Peyer's patch (tissue), 4 donors: ENCODE results near the gene NRF1.

ENCODE experiments used
- POLR2A ChIP-seq, 2 donors: fragments of 450-650 bp; IDR thresholded peaks; one replicate each; pipeline ENCODE4 v1.5.1; 2017; ENCODE audit warnings: antibody characterized with exemption in 2 of 2, mild to moderate bottlenecking in 2 of 2, moderate library complexity in 2 of 2
- TF ChIP-seq, protein P1 (sequence below), 6 experiments: fragments of 450-650 bp in 4 of 6; fragments of 200-600 bp in 2 of 6; sonication (generic) in 1 of 6; IDR thresholded peaks; one replicate each; pipeline ENCODE4 v1.5.1; 2017 to 2019; ENCODE audit warnings: antibody characterized with exemption in 6 of 6, mild to moderate bottlenecking in 3 of 6, moderate library complexity in 1 of 6

DNA sequence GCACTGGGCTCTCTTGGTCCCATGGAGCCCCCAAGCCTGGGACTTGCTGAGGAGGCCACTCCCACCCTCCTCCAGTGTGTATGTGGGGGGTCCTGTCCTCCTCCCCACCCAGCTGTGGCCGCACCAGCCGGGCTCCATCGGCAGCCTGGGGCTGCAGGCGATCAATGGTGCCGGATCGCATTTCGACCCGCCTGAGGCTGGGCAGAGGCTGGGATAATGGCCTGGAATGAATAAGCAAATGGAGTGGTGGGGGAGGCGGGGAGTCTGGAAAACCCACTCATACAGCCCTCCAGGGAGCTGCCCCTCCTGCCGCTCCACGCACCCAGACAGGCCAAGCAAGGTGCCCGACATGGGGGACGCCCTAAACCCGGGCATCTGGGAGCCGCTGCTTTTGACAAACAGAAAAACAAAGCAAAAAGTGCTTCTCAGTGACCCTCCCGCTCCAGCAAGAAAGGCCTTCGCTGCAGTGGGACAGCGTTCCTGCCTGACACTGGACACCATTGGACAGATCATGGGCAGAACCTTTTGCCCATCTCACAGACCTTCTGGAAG is 160.5 kb downstream of the NRF1 start:
- TF ChIP-seq, protein P1, sequence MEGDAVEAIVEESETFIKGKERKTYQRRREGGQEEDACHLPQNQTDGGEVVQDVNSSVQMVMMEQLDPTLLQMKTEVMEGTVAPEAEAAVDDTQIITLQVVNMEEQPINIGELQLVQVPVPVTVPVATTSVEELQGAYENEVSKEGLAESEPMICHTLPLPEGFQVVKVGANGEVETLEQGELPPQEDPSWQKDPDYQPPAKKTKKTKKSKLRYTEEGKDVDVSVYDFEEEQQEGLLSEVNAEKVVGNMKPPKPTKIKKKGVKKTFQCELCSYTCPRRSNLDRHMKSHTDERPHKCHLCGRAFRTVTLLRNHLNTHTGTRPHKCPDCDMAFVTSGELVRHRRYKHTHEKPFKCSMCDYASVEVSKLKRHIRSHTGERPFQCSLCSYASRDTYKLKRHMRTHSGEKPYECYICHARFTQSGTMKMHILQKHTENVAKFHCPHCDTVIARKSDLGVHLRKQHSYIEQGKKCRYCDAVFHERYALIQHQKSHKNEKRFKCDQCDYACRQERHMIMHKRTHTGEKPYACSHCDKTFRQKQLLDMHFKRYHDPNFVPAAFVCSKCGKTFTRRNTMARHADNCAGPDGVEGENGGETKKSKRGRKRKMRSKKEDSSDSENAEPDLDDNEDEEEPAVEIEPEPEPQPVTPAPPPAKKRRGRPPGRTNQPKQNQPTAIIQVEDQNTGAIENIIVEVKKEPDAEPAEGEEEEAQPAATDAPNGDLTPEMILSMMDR (IDR thresholded peaks at IDR 0.05), result no peak
- TF ChIP-seq POLR2A (IDR thresholded peaks at IDR 0.05), result no peak
